CD14-positive monocyte (primary cell): ENCODE results near the gene DPYD. TPM values are rescaled to one million over a fixed set of nuclear protein-coding genes. Genes with fewer than 3 reads are reported as not detected.

ENCODE experiments used
- DNase-seq, 3 donors: peaks; one replicate each; pipeline ENCODE4 v3.0.0-alpha.2; 2011 to 2022
- H2AFZ ChIP-seq: 2 replicates; pipeline ENCODE4 v1.6.0; 2012; ENCODE audit warnings: mild to moderate bottlenecking, low read depth, low read length, inconsistent platforms; ENCODE audit not compliant: insufficient read depth, poor library complexity, severe bottlenecking
- H3K27ac ChIP-seq, 2 donors: 1 replicate in 1 of 2; 2 replicates in 1 of 2; pipeline ENCODE4 v1.5.1; 2012 to 2013; ENCODE audit warnings: low read length in 2 of 2, control low read depth in 1 of 2, inconsistent platforms in 1 of 2, low read depth in 1 of 2, mild to moderate bottlenecking in 1 of 2
- H3K27me3 ChIP-seq, 2 donors: one replicate each; pipeline versions ENCODE4 v1.6.0 to v1.6.1; 2011 to 2013; ENCODE audit warnings: low read length in 2 of 2; ENCODE audit not compliant: control insufficient read depth in 2 of 2, insufficient read depth in 2 of 2
- H3K36me3 ChIP-seq, 2 donors: replicated peaks in 1 of 2; 1 replicate in 1 of 2; 2 replicates in 1 of 2; pipeline versions ENCODE4 v1.5.1 to v1.6.1; 2012 to 2013; ENCODE audit warnings: low read length in 2 of 2, control low read depth in 1 of 2, inconsistent platforms in 1 of 2, mild to moderate bottlenecking in 1 of 2; ENCODE audit not compliant: insufficient read depth in 2 of 2, control insufficient read depth in 1 of 2
- H3K4me1 ChIP-seq, 2 donors: 1 replicate in 1 of 2; 2 replicates in 1 of 2; pipeline versions ENCODE4 v1.5.1 to v1.6.1; 2012 to 2013; ENCODE audit warnings: low read length in 2 of 2, control low read depth in 1 of 2, inconsistent platforms in 1 of 2, mild to moderate bottlenecking in 1 of 2, moderate library complexity in 1 of 2; ENCODE audit not compliant: insufficient read depth in 2 of 2, control insufficient read depth in 1 of 2
- H3K4me2 ChIP-seq: replicated peaks from 2 replicates; pipeline ENCODE3; 2012; ENCODE audit warnings: low read length, moderate library complexity, mild to moderate bottlenecking; ENCODE audit not compliant: poor library complexity, severe bottlenecking; ENCODE audit errors: extremely low read depth
- H3K4me3 ChIP-seq, 3 experiments: fragments of 200-600 bp in 1 of 3; sonication (generic) in 1 of 3; replicated peaks in 1 of 3; 1 replicate in 2 of 3; 2 replicates in 1 of 3; pipeline ENCODE4 v1.5.1; 2011 to 2013; ENCODE audit warnings: low read length in 3 of 3, mild to moderate bottlenecking in 3 of 3, control low read depth in 2 of 3, low read depth in 2 of 3, inconsistent platforms in 1 of 3, moderate library complexity in 1 of 3
- H3K79me2 ChIP-seq: 2 replicates; pipeline ENCODE4 v1.6.0; 2012; ENCODE audit warnings: mild to moderate bottlenecking, control low read depth, inconsistent platforms, low read length, moderate library complexity; ENCODE audit not compliant: insufficient read depth
- H3K9ac ChIP-seq: 2 replicates; pipeline ENCODE4 v1.6.0; 2017; ENCODE audit warnings: low read length, mild to moderate bottlenecking; ENCODE audit not compliant: insufficient read depth, poor library complexity, severe bottlenecking
- H3K9me3 ChIP-seq, 2 donors: replicated peaks in 1 of 2; 1 replicate in 1 of 2; 2 replicates in 1 of 2; pipeline versions ENCODE4 v1.5.1 to v1.6.1; 2012 to 2013; ENCODE audit warnings: low read length in 2 of 2, control low read depth in 1 of 2; ENCODE audit not compliant: control insufficient read depth in 1 of 2, insufficient read depth in 1 of 2
- H4K20me1 ChIP-seq: 2 replicates; pipeline ENCODE4 v1.6.0; 2012; ENCODE audit warnings: mild to moderate bottlenecking, low read length, control low read depth, moderate library complexity; ENCODE audit not compliant: insufficient read depth
- H3K27ac Mint-ChIP-seq, 7 donors: one replicate each; pipeline ENCODE4 v1.8.0; 2020; ENCODE audit warnings: mild to moderate bottlenecking in 7 of 7, mixed read lengths in 7 of 7, moderate library complexity in 6 of 7, inconsistent platforms in 2 of 7
- H3K27me3 Mint-ChIP-seq, 3 donors: one replicate each; pipeline ENCODE4 v1.8.0; 2021 to 2022; ENCODE audit warnings: low read depth in 3 of 3, mild to moderate bottlenecking in 3 of 3, mixed read lengths in 3 of 3, moderate library complexity in 3 of 3, inconsistent platforms in 1 of 3
- H3K36me3 Mint-ChIP-seq, 2 donors: one replicate each; pipeline ENCODE4 v1.8.0; 2020; ENCODE audit warnings: mixed read lengths in 2 of 2, inconsistent platforms in 1 of 2, mild to moderate bottlenecking in 1 of 2
- H3K4me1 Mint-ChIP-seq: one replicate; pipeline ENCODE4 v1.8.0; 2020; ENCODE audit warnings: mild to moderate bottlenecking, mixed read lengths
- H3K4me3 Mint-ChIP-seq, 2 donors: one replicate each; pipeline ENCODE4 v1.8.0; 2020; ENCODE audit warnings: mild to moderate bottlenecking in 2 of 2, mixed read lengths in 2 of 2, moderate library complexity in 1 of 2
- H3K9me3 Mint-ChIP-seq, 7 donors: one replicate each; pipeline ENCODE4 v1.8.0; 2020 to 2022; ENCODE audit warnings: mixed read lengths in 7 of 7, mild to moderate bottlenecking in 6 of 7, moderate library complexity in 6 of 7, inconsistent platforms in 2 of 7
- WGBS: methylation state at CpG from one replicate; pipeline ENCODE4 v1.1.5; 2013; ENCODE audit warnings: missing lambda C conversion rate; ENCODE audit not compliant: insufficient coverage; 5-methylcytosine and 5-hydroxymethylcytosine counted together
- intact Hi-C, 2 donors: fragments of 100-400 bp; cut with micrococcal nuclease; formaldehyde crosslinking; loops; one replicate each; pipeline versions ENCODE4 v1.15.0 to v1.15.1; 2023
- polyA plus RNA-seq, 3 donors: library from polyadenylated mRNA; depleted of rRNA in 1 of 3; unstranded in 2 of 3; stranded (reverse) in 1 of 3; fragments of 300-500 nt in 2 of 3; fragments of >200 nt in 1 of 3; fragmentation: Illumina TruSeq in 2 of 3; gene quantifications; 1 replicate in 2 of 3; 2 replicates in 1 of 3; pipeline ENCODE4 v1.2.3, GENCODE V29; 2012 to 2021
- TF ChIP-seq, protein P1 (sequence below): fragments of 200-600 bp; IDR thresholded peaks from one replicate; pipeline ENCODE4 v1.8.0; 2022; ENCODE audit warnings: antibody characterized with exemption, mild to moderate bottlenecking

DPYD gene
- polyA plus RNA-seq, 3 donors, result 87.6 to 171 (median 144) TPM

- TF ChIP-seq, protein P1, sequence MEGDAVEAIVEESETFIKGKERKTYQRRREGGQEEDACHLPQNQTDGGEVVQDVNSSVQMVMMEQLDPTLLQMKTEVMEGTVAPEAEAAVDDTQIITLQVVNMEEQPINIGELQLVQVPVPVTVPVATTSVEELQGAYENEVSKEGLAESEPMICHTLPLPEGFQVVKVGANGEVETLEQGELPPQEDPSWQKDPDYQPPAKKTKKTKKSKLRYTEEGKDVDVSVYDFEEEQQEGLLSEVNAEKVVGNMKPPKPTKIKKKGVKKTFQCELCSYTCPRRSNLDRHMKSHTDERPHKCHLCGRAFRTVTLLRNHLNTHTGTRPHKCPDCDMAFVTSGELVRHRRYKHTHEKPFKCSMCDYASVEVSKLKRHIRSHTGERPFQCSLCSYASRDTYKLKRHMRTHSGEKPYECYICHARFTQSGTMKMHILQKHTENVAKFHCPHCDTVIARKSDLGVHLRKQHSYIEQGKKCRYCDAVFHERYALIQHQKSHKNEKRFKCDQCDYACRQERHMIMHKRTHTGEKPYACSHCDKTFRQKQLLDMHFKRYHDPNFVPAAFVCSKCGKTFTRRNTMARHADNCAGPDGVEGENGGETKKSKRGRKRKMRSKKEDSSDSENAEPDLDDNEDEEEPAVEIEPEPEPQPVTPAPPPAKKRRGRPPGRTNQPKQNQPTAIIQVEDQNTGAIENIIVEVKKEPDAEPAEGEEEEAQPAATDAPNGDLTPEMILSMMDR, result no peak
- Mint-ChIP-seq H3K36me3 (peaks cover 31 to 44% of the 10 kb centered on the region in 2 donors), H3K27me3 (no peaks in the 10 kb centered on the region), H3K4me1 (no peaks in the 10 kb centered on the region), H3K4me3 (no peak overlapping the region), H3K9me3 (no peaks in the 10 kb centered on the region), H3K27ac (peak overlapping the region in 3 of 7 donors; percentile 2 to 35 (median 16))
- no peaks in the 10 kb centered on the region for H3K4me1 ChIP-seq
- no peaks in the 10 kb centered on the region for H3K79me2 ChIP-seq
- no peaks in the 10 kb centered on the region for H3K27me3 ChIP-seq
- intact Hi-C loops, result no loop called here
- no peak for DNase-seq
- no peak overlapping the region for H3K27ac ChIP-seq
- no peak overlapping the region for H3K9ac ChIP-seq
- no CpG with 5 or more reads among the region's 1 CpG for WGBS
- H3K9me3 ChIP-seq, result no peaks in the 10 kb centered on the region
- H3K36me3 ChIP-seq, result peaks cover 15 to 54% of the 10 kb centered on the region in 2 donors
- H3K4me3 ChIP-seq, result no peak overlapping the region
- peaks cover 93% of the 10 kb centered on the region for H4K20me1 ChIP-seq
- H2AFZ ChIP-seq, result no peak overlapping the region
- H3K4me2 ChIP-seq, result no peak overlapping the region
Measured at GRCh38 chr1:97630281-97630680, 290.6 kb downstream of the DPYD start.

GRCh38 chr1:97623220-97623619, 297.6 kb downstream of the DPYD start:
- Histone ChIP-seq H4K20me1 (peaks cover 96% of the 10 kb centered on the region), H3K4me2 (no peak overlapping the region), H2AFZ (no peak overlapping the region), H3K4me1 (no peaks in the 10 kb centered on the region), H3K4me3 (no peak overlapping the region), H3K9ac (no peak overlapping the region), H3K79me2 (no peaks in the 10 kb centered on the region), H3K36me3 (peaks cover 7 to 26% of the 10 kb centered on the region in 2 donors), H3K9me3 (no peaks in the 10 kb centered on the region), H3K27ac (no peak overlapping the region), H3K27me3 (no peaks in the 10 kb centered on the region)
- peak overlapping the region in 1 of 7 donors; percentile 30 for H3K27ac Mint-ChIP-seq
- TF ChIP-seq, protein P1, result no peak
- peaks cover 0 to 2% (median 0%) of the 10 kb centered on the region in 7 donors for H3K9me3 Mint-ChIP-seq
- H3K4me1 Mint-ChIP-seq, result no peaks in the 10 kb centered on the region
- H3K36me3 Mint-ChIP-seq, result peaks cover 28% of the 10 kb centered on the region in 2 donors
- H3K4me3 Mint-ChIP-seq, result no peak overlapping the region
- intact Hi-C loops, result no loop called here
- no peaks in the 10 kb centered on the region for H3K27me3 Mint-ChIP-seq
- DNase-seq, result no peak
